B cell (primary cell): ENCODE measurements around the gene GPR173. TPM values are rescaled to one million over a fixed set of nuclear protein-coding genes. Genes with fewer than 3 reads are reported as not detected.

Experiments used
- ATAC-seq: fragments of 200-7000 bp; cut with Tn5 transposase; one replicate; pipeline ENCODE4 v1.10.0; 2021; ENCODE audit warnings: low read depth, mild to moderate bottlenecking, moderate number of reproducible peaks, moderate library complexity
- CTCF ChIA-PET: fragments of 350-600 bp; sonication (Branson Sonifier 250); formaldehyde crosslinking; loops from one replicate; lab custom pipeline; 2021; ENCODE audit warnings: antibody characterized with exemption, inconsistent platforms; lab: Charles Lee
- POLR2A ChIA-PET: fragments of 350-600 bp; sonication (Branson Sonifier 250); formaldehyde crosslinking; loops from one replicate; lab custom pipeline; 2021; ENCODE audit warnings: antibody characterized with exemption; lab: Charles Lee
- DNase-seq: peaks from one replicate; pipeline ENCODE4 v3.0.0; 2013
- H2AFZ ChIP-seq: 2 replicates; pipeline ENCODE4 v1.6.1; 2012; ENCODE audit warnings: mild to moderate bottlenecking, low read depth, low read length; ENCODE audit not compliant: insufficient read depth, poor library complexity, severe bottlenecking
- H3K27ac ChIP-seq, 2 donors: 1 replicate in 1 of 2; 2 replicates in 1 of 2; pipeline ENCODE4 v1.5.1; 2012 to 2013; ENCODE audit warnings: low read length in 2 of 2, mild to moderate bottlenecking in 2 of 2, moderate library complexity in 1 of 2
- H3K27me3 ChIP-seq, 4 experiments: fragments of 200-600 bp in 1 of 4; sonication (generic) in 1 of 4; replicated peaks in 1 of 4; 1 replicate in 2 of 4; 2 replicates in 2 of 4; pipeline versions ENCODE4 v1.6.1 to v1.7.0; 2013 to 2016; ENCODE audit warnings: low read length in 3 of 4, mild to moderate bottlenecking in 2 of 4, mixed read lengths in 1 of 4, moderate library complexity in 1 of 4; ENCODE audit not compliant: insufficient read depth in 4 of 4, control insufficient read depth in 3 of 4; ENCODE audit errors: control extremely low read depth in 1 of 4
- H3K36me3 ChIP-seq, 2 experiments: replicated peaks in 1 of 2; 1 replicate in 1 of 2; 2 replicates in 1 of 2; pipeline versions ENCODE4 v1.6.1 to v1.7.1; 2013; ENCODE audit warnings: low read length in 1 of 2; ENCODE audit not compliant: insufficient read depth in 2 of 2, control insufficient read depth in 1 of 2; ENCODE audit errors: control extremely low read depth in 1 of 2, extremely low read depth in 1 of 2
- H3K4me1 ChIP-seq, 2 donors: fragments of 200-600 bp in 1 of 2; sonication (generic) in 1 of 2; 1 replicate in 1 of 2; 2 replicates in 1 of 2; pipeline versions ENCODE4 v1.5.1 to v1.6.1; 2013 to 2017; ENCODE audit warnings: low read length in 2 of 2; ENCODE audit not compliant: control insufficient read depth in 2 of 2, insufficient read depth in 2 of 2
- H3K4me2 ChIP-seq: replicated peaks from 2 replicates; pipeline ENCODE3; 2012; ENCODE audit warnings: mild to moderate bottlenecking, low read depth, low read length; ENCODE audit not compliant: poor library complexity, severe bottlenecking
- H3K4me3 ChIP-seq, 5 experiments: fragments of 200-600 bp in 1 of 5; sonication (generic) in 1 of 5; 1 replicate in 3 of 5; 2 replicates in 2 of 5; pipeline versions ENCODE4 v1.5.1 to v1.7.0; 2011 to 2016; ENCODE audit warnings: low read length in 4 of 5, mild to moderate bottlenecking in 4 of 5, low read depth in 2 of 5, control low read depth in 1 of 5, moderate library complexity in 1 of 5; ENCODE audit not compliant: insufficient read depth in 1 of 5; ENCODE audit errors: control extremely low read depth in 1 of 5, extremely low read depth in 1 of 5
- H3K79me2 ChIP-seq: fragments of 200-600 bp; sonication (generic); one replicate; pipeline ENCODE4 v1.6.0; 2016; ENCODE audit warnings: low read length; ENCODE audit not compliant: control insufficient read depth, insufficient read depth
- H3K9ac ChIP-seq: fragments of 200-600 bp; sonication (generic); 2 replicates; pipeline ENCODE4 v1.6.1; 2017; ENCODE audit warnings: mild to moderate bottlenecking, low read length, moderate library complexity
- H3K9me3 ChIP-seq, 3 donors: one replicate each; pipeline versions ENCODE4 v1.6.1 to v1.7.1; 2013; ENCODE audit warnings: low read length in 2 of 3; ENCODE audit not compliant: control insufficient read depth in 2 of 3, insufficient read depth in 1 of 3; ENCODE audit errors: control extremely low read depth in 1 of 3
- H4K20me1 ChIP-seq: 2 replicates; pipeline ENCODE4 v1.6.0; 2012; ENCODE audit warnings: mild to moderate bottlenecking, low read length; ENCODE audit not compliant: insufficient read depth, control insufficient read depth, poor library complexity, severe bottlenecking
- H3K27ac Mint-ChIP-seq: one replicate; pipeline ENCODE4 v1.8.0; 2021; ENCODE audit warnings: mixed read lengths
- H3K27me3 Mint-ChIP-seq: one replicate; pipeline ENCODE4 v1.8.0; 2021; ENCODE audit warnings: mixed read lengths
- H3K4me1 Mint-ChIP-seq: one replicate; pipeline ENCODE4 v1.8.0; 2021; ENCODE audit warnings: mixed read lengths
- H3K4me3 Mint-ChIP-seq: one replicate; pipeline ENCODE4 v1.8.0; 2021; ENCODE audit warnings: mixed read lengths
- H3K9me3 Mint-ChIP-seq: one replicate; pipeline ENCODE4 v1.8.0; 2022; ENCODE audit warnings: mixed read lengths; ENCODE audit not compliant: insufficient read depth
- CTCF ChIP-seq: fragments of 200-600 bp; IDR thresholded peaks from one replicate; pipeline ENCODE4 v1.8.0; 2022; ENCODE audit warnings: antibody characterized with exemption, mild to moderate bottlenecking
- EZH2 ChIP-seq: IDR thresholded peaks from 2 replicates; pipeline ENCODE4 v1.6.1; 2012; ENCODE audit warnings: borderline replicate concordance, low read depth, mild to moderate bottlenecking, moderate library complexity, low read length; ENCODE audit not compliant: insufficient read depth, poor library complexity, severe bottlenecking
- whole genome bisulfite sequencing: methylation state at CpG from one replicate; pipeline ENCODE4 v1.1.5; 2013; ENCODE audit warnings: missing lambda C conversion rate; ENCODE audit not compliant: insufficient coverage; 5-methylcytosine and 5-hydroxymethylcytosine counted together
- intact Hi-C: fragments of 100-400 bp; cut with micrococcal nuclease; formaldehyde crosslinking; loops from one replicate; pipeline ENCODE4 v1.10.0; 2022
- polyA plus RNA-seq: library from polyadenylated mRNA; depleted of rRNA; stranded (reverse); fragments of >200 nt; gene quantifications from 2 replicates; pipeline ENCODE4 v1.2.3, GENCODE V29; 2012
- total RNA-seq, 2 donors: library from RNA; stranded (reverse); fragments of 120-200 nt in 1 of 2; gene quantifications; 1 replicate in 1 of 2; 2 replicates in 1 of 2; pipeline versions ENCODE4 v1.2.3 to v1.2.4, GENCODE V29; 2013 to 2022

The GPR173 gene
- total and polyA plus RNA-seq, 2 donors (not counting 1 experiment from before 2014, with no cell fraction given) = 0.12 TPM; not detected in 1

GRCh38 chrX:53003111-53003510 lies 45.5 kb upstream of the GPR173 start:
- no peak for DNase-seq
- no peak overlapping the region for H3K27ac Mint-ChIP-seq
- peaks cover 10% of the 10 kb centered on the region for H3K4me1 Mint-ChIP-seq
- no peaks in the 10 kb centered on the region for H3K79me2 ChIP-seq
- H3K27me3 ChIP-seq = peaks cover 0 to 3% (median 0%) of the 10 kb centered on the region in 4 experiments
- H3K4me3 Mint-ChIP-seq = no peak overlapping the region
- H3K4me2 ChIP-seq = no peak overlapping the region
- no peaks in the 10 kb centered on the region for H4K20me1 ChIP-seq
- no peak for ATAC-seq
- H3K4me1 ChIP-seq = peaks cover 8 to 14% of the 10 kb centered on the region in 2 donors
- intact Hi-C loops = no loop called here
- H3K9me3 Mint-ChIP-seq = no peaks in the 10 kb centered on the region
- POLR2A ChIA-PET = no interaction called here
- no peak overlapping the region for H2AFZ ChIP-seq
- no peak for TF ChIP-seq CTCF
- no peak for TF ChIP-seq EZH2
- no peak overlapping the region for H3K4me3 ChIP-seq
- 80% methylated on average over 1 of the region's 6 CpGs for WGBS
- H3K36me3 ChIP-seq = no peaks in the 10 kb centered on the region
- H3K9me3 ChIP-seq = peaks cover 0 to 11% (median 0%) of the 10 kb centered on the region in 3 donors
- H3K27ac ChIP-seq = no peak overlapping the region
- no peak overlapping the region for H3K9ac ChIP-seq
- no peaks in the 10 kb centered on the region for H3K27me3 Mint-ChIP-seq
- CTCF ChIA-PET = no interaction called here

GRCh38 chrX:53004038-53004437 lies 44.6 kb upstream of the GPR173 start:
- Mint-ChIP-seq H3K27ac (no peak overlapping the region), H3K9me3 (no peaks in the 10 kb centered on the region), H3K27me3 (no peaks in the 10 kb centered on the region), H3K4me3 (no peak overlapping the region), H3K4me1 (peaks cover 10% of the 10 kb centered on the region)
- Histone ChIP-seq H3K79me2 (no peaks in the 10 kb centered on the region), H3K27me3 (peaks cover 0 to 3% (median 0%) of the 10 kb centered on the region in 4 experiments), H3K9me3 (peaks cover 0 to 11% (median 0%) of the 10 kb centered on the region in 3 donors), H3K27ac (no peak overlapping the region), H2AFZ (no peak overlapping the region), H3K4me2 (no peak overlapping the region), H4K20me1 (no peaks in the 10 kb centered on the region), H3K36me3 (no peaks in the 10 kb centered on the region), H3K4me3 (no peak overlapping the region), H3K9ac (no peak overlapping the region), H3K4me1 (peaks cover 8 to 14% of the 10 kb centered on the region in 2 donors)
- DNase-seq (no peak), ATAC-seq (no peak)
- TF ChIP-seq EZH2 = no peak
- ChIA-PET CTCF (no interaction called here), POLR2A (no interaction called here)
- intact Hi-C loops = no loop called here
- WGBS = no CpG with 5 or more reads among the region's 4 CpGs
